Cardiac muscle cell (in vitro differentiated cells and primary cell): ENCODE measurements around the gene LYL1. TPM values are rescaled to one million over a fixed set of nuclear protein-coding genes. Genes with fewer than 3 reads are reported as not detected.

Source experiments
- DNase-seq, 2 donors: peaks; one replicate each; pipeline versions ENCODE4 v3.0.0 to v3.0.0-alpha.2; 2010 to 2017; ENCODE audit warnings: low read depth in 1 of 2, low spot score in 1 of 2
- H3K27ac ChIP-seq: fragments of 200-600 bp; sonication (generic); 2 replicates; pipeline ENCODE4 v1.5.1; 2016
- H3K27me3 ChIP-seq: fragments of 200-600 bp; sonication (generic); 2 replicates; pipeline ENCODE4 v1.6.0; 2016; ENCODE audit warnings: control low read depth
- H3K36me3 ChIP-seq: fragments of 200-600 bp; sonication (generic); 2 replicates; pipeline ENCODE4 v1.5.1; 2016; ENCODE audit warnings: control low read depth
- H3K4me1 ChIP-seq: fragments of 200-600 bp; sonication (generic); 2 replicates; pipeline ENCODE4 v1.8.1; 2017; ENCODE audit warnings: low read depth, mild to moderate bottlenecking, mixed run types
- H3K4me3 ChIP-seq: fragments of 200-600 bp; sonication (generic); 2 replicates; pipeline ENCODE4 v1.5.1; 2016; ENCODE audit warnings: mild to moderate bottlenecking
- H3K9me3 ChIP-seq: fragments of 200-600 bp; sonication (generic); 2 replicates; pipeline ENCODE4 v1.5.1; 2017; ENCODE audit warnings: low read depth, mild to moderate bottlenecking, control low read depth
- CTCF ChIP-seq: IDR thresholded peaks from 2 replicates; pipeline ENCODE4 v1.5.1; 2012; ENCODE audit warnings: low read depth, mild to moderate bottlenecking, low read length
- polyA plus RNA-seq: library from polyadenylated mRNA; unstranded; fragments of >200 nt; fragmentation: Nextera tagmentation; extraction: Ambion mirVana; gene quantifications from 2 replicates; pipeline ENCODE4 v1.2.1, GENCODE V29; 2016
- total RNA-seq: library from RNA; depleted of rRNA; stranded (reverse); fragments of >200 nt; gene quantifications from 2 replicates; pipeline ENCODE4 v1.2.3, GENCODE V29; 2016

The LYL1 gene
- total and polyA plus RNA-seq, 2 experiments from 2014 or later, result 4.6 to 5.6 TPM

GRCh38 chr19:13055213-13056051 lies 47.2 kb downstream of the LYL1 start:
- H3K27ac ChIP-seq, result no peak overlapping the region
- no peaks in the 10 kb centered on the region for H3K36me3 ChIP-seq
- peaks cover 96% of the 10 kb centered on the region for H3K27me3 ChIP-seq
- H3K4me1 ChIP-seq, result peaks cover 33% of the 10 kb centered on the region
- no peak for TF ChIP-seq CTCF
- H3K9me3 ChIP-seq, result no peaks in the 10 kb centered on the region
- peak in 1 of 2 donors; percentile 98 for DNase-seq
- no peak overlapping the region for H3K4me3 ChIP-seq

- DNase-seq, result no peak
- no peak overlapping the region for H3K4me3 ChIP-seq
- no peaks in the 10 kb centered on the region for H3K36me3 ChIP-seq
- no peak for TF ChIP-seq CTCF
- H3K4me1 ChIP-seq, result peaks cover 33% of the 10 kb centered on the region
- H3K27ac ChIP-seq, result no peak overlapping the region
- H3K27me3 ChIP-seq, result peaks cover 96% of the 10 kb centered on the region
- no peaks in the 10 kb centered on the region for H3K9me3 ChIP-seq
Measured at GRCh38 chr19:13054626-13055212, 47.9 kb downstream of the LYL1 start.

GRCh38 chr19:13053761-13054625 lies 48.7 kb downstream of the LYL1 start:
- H3K27me3 ChIP-seq, result peaks cover 96% of the 10 kb centered on the region
- DNase-seq, result peak; percentile 86 to 99
- H3K9me3 ChIP-seq, result no peaks in the 10 kb centered on the region
- no peak for TF ChIP-seq CTCF
- H3K4me3 ChIP-seq, result no peak overlapping the region
- no peaks in the 10 kb centered on the region for H3K36me3 ChIP-seq
- H3K4me1 ChIP-seq, result peaks cover 33% of the 10 kb centered on the region
- H3K27ac ChIP-seq, result no peak overlapping the region

GRCh38 chr19:13053238-13053637 lies 49.4 kb downstream of the LYL1 start:
- H3K4me1 ChIP-seq, result peaks cover 33% of the 10 kb centered on the region
- DNase-seq, result peak in 1 of 2 donors; percentile 80
- TF ChIP-seq CTCF, result no peak
- no peaks in the 10 kb centered on the region for H3K36me3 ChIP-seq
- H3K9me3 ChIP-seq, result no peaks in the 10 kb centered on the region
- no peak overlapping the region for H3K27ac ChIP-seq
- no peak overlapping the region for H3K4me3 ChIP-seq
- peaks cover 96% of the 10 kb centered on the region for H3K27me3 ChIP-seq

- no peak overlapping the region for H3K27ac ChIP-seq
- H3K36me3 ChIP-seq, result no peaks in the 10 kb centered on the region
- no peak for TF ChIP-seq CTCF
- H3K27me3 ChIP-seq, result peaks cover 96% of the 10 kb centered on the region
- no peak overlapping the region for H3K4me3 ChIP-seq
- no peaks in the 10 kb centered on the region for H3K9me3 ChIP-seq
- H3K4me1 ChIP-seq, result peaks cover 33% of the 10 kb centered on the region
- no peak for DNase-seq
Measured at GRCh38 chr19:13052447-13053175, 50.0 kb downstream of the LYL1 start.
